Stimulated activated CD4-positive, alpha-beta T cell treated with anti-CD3 and anti-CD28 coated beads, Interleukin-4, amount 100 ng/mL, for 4 hours (primary cell): ENCODE data around the gene LIFR.
A peak's percentile ranks its signal among the peaks of the same experiment; 100 is the strongest.
"Not testable (repeated sequence)": the region's sequence is repeated elsewhere in the genome, so short reads cannot be mapped to it uniquely, and the experiment has no call there.

Experiments used
- DNase-seq, 2 experiments: peaks; one replicate each; pipeline ENCODE4 v3.0.0-alpha.2; 2020

The LIFR gene

GRCh38 chr5:38582293-38582974 is 26.0 kb upstream of the LIFR start:
- no peak for DNase-seq

DNA sequence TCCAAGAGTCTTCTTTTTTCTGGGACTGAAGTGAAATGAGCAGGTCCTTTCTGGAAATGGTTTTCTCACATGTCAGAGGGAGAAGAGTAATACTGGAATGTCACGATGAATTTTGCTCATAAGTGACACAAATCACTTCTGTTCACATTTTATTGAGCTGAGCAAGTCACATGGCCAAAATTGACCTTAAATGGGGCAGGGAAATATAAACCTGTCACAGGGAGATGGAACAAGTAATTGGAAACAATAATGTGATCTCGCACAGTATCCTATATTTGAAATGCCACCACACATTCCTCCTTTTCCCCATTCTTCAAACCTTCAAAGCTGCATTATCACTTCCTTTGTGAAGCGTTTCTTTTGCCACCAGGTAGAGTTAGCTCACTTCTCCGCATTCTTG is 25.2 kb upstream of the LIFR start:
- DNase-seq: no peak

DNA sequence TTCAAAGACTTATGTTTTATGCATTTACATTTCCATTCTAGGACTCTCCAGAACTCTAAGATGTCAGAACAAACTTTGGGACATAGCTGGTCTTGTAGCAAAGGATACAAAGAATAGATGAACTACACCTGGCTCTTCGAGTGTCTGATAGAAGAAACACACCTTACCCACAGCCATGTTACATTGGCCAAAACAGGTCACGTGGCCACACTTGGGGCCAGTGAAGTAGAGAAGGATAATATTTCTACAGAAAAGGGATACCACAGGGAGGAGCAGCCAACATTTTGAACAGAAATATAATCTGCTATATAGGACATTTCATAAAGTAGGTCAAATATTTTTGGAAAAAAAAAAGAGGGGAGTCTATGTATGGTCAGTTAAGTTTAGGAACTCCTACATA is 22.7 kb upstream of the LIFR start:
- no peak for DNase-seq

- no peak for DNase-seq
Measured at GRCh38 chr5:38576961-38577684, 20.7 kb upstream of the LIFR start.

- DNase-seq: no peak
Measured at GRCh38 chr5:38576442-38576841, 20.0 kb upstream of the LIFR start.

GRCh38 chr5:38575476-38575875 is 19.0 kb upstream of the LIFR start:
- DNase-seq: no peak

GRCh38 chr5:38574009-38574408 is 17.6 kb upstream of the LIFR start:
- DNase-seq: no peak

DNA sequence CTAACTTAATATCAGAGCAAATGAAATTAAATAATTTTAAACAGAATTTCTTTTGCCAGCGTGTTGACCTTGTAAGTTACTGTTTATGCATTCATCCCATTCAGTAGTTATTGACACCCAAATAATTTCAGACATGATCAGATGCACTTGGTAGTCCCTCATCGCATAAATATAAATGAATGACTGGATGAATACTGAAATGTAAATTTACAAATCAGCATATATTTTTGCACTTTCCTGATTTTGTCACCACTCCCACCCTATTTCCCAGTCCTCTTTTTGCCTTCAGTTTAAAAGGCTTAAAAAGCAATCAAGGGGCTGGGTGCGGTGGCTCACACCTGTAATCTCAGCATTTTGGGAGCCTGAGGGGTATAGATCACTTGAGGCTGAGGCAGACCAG is 17.1 kb upstream of the LIFR start:
- DNase-seq: no peak

DNA sequence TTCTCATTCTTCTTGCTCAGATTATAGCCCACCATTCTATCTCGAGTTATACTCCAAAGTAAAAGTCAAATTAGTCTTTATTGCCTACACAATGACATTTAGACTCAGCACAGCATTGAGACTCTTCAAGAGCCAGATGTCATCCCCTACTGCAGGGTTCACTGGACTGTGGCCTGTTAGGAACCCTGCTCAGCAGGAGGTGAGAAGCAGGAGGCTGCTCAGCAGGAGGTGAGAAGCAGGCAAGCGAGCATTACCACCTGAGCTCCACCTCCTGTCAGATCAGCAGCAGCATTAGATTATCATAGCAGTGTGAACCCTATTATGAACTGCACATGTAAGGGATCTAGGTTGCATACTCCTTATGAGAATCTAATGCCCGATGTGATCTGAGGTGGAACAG is 12.7 kb upstream of the LIFR start:
- no peak for DNase-seq

DNA sequence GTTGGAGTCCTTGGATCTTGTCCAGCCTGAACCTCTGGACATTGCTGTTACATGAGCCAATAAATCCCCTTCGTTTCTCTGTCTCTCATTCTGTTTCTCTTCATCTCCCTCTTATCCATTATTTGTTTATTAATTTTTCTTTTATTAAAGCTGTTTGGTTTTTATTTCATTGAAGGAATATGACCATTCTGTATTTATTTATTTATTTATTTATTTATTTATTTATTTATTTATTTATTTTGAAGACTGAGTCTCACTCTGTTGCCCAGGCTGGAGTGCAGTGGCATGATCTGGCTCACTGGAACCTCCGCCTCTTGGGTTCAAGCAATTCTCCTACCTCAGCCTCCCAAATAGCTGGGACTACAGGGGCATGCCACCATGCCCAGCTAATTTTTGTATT is 10.9 kb upstream of the LIFR start:
- not testable (repeated sequence) for DNase-seq

- no peak for DNase-seq
Measured at GRCh38 chr5:38563624-38564023, 7.2 kb upstream of the LIFR start.

- no peak for DNase-seq
Measured at GRCh38 chr5:38562444-38563210, 6.2 kb upstream of the LIFR start.

DNA sequence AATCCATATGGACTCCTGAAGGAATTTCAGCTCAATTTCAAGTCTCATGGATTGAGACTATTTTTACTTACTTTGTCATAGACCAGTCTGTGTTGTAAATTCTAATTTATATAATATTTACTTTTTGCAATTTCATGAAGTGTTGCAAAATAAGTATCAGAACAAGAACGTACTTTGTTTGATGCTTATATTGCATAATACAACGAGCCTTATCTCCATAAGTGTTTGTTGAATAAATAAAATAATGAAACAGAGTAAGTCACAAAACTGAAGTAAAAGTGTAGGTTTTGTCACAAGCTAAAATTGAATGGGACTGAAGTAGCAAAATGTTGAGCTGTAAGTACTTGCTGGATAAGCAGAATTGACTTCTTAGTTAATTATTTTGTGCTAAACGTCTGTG is 3.0 kb upstream of the LIFR start:
- DNase-seq: no peak

GRCh38 chr5:38557792-38558191 is 1.3 kb upstream of the LIFR start:
- no peak for DNase-seq

DNA sequence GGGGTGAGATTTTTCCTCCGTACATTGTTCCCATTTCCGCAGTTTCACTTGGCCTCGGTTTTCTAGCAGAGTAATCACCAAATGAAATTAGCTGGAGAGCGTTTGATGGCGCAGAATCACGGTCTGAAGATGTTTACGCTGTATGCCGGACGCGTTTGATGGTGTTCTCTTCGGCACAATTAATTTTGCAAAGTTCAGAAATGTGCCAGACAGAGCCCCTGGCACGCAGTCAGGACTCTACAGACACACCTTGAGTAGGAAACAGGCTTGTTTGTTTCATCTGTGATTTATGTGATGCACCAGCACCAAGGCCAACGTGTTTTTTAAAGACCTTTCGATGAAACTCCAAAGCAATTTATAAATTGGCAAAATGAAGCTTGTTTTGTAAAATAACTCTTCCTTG is 863 bp upstream of the LIFR start:
- no peak for DNase-seq

DNA sequence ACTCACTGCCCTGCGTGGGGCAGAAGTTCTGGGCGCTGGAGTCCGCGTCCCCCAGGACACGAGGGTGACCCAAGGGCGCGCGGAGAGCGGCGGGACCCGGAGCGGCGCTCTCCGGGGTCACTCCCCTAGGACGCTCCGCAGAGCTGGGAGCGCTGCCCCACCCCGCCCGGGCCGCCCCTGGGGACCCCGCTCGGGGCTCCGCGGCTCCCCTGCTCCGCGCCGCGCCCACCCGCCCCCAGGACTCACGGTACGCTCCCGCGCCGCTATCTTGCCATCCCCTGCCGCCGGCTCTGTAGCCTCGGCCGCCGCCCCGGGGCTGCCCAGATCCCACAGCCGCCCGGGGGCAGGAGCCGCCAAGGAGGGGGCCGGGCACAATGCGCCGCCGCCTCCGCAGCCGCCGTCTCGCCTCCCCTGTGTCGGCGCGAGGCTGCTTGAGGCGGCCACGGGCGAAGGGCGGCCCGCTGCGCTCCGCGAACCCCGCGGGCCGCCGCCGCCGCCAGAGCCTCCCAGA is 303 bp downstream of the LIFR start:
- DNase-seq: peak in 1 of 2 experiments; percentile 7

DNA sequence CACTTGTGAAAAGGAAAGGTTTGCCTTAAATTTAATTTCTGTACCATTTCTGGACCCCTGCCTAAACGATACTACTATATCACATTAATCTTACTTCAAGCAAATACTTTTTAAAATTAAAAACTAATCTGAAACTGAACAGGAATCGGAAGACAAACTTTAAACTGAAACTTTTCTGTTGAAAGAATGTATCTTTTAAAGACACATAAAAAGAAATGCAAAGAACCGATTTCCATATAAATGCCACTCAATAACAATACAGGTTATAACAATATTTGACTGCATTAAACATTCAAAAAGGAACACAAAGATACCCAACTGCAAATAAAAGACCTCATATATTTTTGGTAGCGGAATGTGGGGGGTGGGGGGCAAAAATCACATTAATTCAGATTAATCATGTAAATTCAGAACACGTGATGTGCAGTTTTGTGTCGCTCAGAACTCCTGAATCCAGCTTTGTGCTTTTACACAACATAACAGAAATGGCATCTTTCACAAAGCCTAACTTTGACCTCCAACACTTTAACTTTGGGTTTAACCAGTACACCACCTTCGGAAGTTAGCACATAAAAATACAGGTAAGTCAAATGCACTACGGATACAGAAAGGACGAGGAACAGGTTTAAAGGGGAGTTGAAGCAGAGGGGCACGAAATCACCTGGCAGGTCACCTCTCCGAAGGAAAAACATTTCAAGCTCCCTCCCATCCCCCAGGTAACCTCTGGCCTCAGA is 925 bp downstream of the LIFR start:
- no peak for DNase-seq

DNA sequence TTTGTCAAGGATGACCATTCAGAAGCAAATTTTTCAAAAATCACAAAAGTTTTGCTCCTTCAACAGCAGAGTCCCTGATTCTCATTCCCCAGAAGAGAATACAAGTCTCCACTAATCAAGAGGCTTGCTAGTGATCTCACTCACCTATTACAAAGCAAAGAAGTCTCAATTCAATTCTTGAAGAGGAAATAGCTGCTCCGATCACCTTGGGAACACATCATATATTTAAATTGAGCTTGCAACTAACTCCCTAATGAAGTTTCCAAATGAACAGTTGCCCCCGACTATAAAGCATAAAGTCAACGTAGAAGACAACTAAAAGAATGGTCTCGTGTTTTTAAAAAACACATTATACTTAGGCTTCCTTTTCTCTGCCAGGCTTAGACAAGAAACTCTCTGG is 1.6 kb downstream of the LIFR start:
- no peak for DNase-seq

DNA sequence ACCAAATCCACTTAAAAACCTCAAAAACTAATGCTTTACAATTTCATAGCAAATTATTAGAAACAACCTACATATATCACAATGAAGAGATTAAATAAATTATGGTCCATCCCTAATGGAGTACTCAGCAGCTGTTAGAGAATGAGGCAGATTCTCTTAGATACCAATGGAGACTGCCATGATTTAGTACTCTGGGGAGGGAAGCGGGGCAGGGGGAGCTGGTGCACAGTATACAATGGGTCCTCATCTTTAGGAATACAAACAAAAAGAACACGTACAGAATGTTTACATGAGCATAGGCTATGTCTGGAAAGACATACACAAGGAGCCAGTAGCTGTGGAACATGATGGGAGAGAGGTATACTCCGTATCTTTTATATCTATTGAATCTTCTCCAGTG is 2.0 kb downstream of the LIFR start:
- DNase-seq: no peak

DNA sequence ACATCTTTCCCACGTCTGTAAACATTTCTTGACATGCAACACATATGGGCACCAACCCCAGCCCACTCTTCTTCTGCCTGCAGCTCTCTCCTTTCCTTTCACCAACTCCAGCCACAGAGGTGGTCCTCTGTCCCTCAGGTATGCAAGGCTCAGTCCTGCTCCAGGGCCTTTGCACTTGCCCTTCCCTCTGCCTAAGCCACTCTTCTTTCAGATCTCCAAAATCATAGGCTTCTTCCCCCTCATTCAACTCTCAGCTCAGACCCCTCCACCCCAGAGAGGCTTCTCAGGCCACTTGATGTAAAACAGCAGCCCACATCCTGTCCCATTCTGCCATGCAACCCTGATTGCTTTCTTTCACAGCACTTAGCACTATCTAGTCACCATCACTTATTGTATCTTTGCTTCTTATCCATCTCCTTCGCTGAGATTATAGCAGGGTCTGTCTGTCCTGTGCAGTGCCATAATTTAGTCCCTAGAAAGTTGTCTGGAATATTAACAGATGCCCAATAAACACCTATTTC is 3.4 kb downstream of the LIFR start:
- no peak for DNase-seq

- DNase-seq: no peak
Measured at GRCh38 chr5:38551030-38552017, 5.1 kb downstream of the LIFR start.
